ENCODE measurements around the gene CLK1.
"Not testable (repeated sequence)": the region's sequence is repeated elsewhere in the genome, so short reads cannot be mapped to it uniquely, and the experiment has no call there.

The CLK1 gene

DNA sequence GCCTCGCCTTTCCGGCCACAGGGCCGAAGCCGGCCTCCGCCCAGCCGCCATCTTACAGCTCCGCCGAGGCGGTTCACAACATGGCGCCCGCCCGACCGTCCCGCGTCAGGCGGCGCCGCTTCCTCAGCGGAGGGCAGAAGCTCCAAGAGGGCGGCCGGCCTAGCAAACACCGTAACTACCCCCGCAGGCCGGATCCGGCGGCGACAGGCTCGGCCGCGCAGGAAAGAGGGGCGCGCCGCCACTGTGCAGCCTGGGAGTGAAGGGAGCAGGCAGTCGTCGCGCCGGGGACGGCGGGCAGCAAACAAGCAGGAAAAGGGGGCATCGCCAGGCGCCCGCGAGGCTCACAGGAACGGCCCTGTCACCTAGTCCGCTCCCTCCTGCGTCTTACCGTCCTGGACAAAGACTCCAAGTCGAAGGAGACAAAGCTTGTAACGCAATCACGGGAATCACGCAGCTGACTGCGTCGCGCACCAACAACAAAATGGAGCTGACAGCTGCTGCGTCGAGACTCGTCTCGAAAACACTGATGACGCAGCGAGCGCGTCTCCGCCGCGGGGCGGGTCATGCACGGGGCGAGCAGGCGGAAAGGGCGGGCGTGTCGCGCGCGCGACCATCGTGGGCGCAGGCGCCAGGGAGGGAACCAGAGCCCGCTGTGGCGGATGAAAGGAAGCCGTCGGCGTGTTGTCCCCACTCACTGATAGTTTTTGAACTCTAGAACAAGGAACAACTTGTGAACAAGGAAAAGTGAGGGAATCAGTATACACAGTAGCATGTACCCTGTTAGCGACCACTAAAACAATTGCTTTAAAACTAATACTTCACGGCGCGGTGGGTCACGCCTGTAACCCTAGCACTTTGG, at the start of gene CLK1:
CLK1 (minus strand) TSS at position 483 of the 859 bp plus-strand sequence. CDS start 2,796 bp downstream, outside the sequence.
- peak; percentile 90 to 97 (median 94) for DNase-seq

DNA sequence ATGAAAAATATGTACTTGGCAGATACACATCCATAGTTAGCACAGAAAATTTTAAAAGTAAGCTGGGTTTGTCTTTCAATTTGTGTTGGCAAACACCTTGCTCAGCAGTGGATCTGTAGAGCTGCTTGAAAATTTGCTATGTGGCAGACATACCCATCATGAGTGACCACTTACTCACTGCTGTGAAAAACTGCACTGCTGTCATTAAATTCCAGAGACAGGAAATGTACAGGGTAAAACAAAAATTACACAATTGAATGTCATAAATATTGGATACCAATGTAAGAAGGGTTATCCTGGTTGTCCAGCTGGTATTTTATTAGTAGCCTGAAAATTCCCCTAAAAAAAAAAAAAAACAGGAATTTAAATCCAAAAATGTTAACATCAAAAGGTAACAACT, 49.2 kb upstream of the CLK1 start:
- DNase-seq = no peak

DNA sequence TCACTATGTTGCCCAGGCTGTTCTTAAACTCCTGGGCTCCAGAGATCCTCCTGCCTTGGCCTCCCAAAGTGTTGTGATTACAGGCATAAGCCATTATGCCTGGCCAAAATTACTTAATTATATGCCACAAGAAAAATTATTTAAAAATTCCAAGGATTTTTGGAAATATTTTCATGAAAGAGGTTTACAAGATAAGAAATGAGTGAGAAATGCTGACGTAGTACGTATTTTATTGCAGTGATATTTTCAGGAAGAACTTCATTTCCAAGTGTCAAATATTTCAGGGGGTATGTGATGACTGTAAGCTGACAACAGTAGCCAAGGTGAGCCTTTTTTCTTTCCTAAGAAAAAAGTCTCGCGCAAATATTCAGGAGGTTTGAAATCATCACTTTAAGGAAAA, 45.5 kb upstream of the CLK1 start:
- no peak for DNase-seq

DNA sequence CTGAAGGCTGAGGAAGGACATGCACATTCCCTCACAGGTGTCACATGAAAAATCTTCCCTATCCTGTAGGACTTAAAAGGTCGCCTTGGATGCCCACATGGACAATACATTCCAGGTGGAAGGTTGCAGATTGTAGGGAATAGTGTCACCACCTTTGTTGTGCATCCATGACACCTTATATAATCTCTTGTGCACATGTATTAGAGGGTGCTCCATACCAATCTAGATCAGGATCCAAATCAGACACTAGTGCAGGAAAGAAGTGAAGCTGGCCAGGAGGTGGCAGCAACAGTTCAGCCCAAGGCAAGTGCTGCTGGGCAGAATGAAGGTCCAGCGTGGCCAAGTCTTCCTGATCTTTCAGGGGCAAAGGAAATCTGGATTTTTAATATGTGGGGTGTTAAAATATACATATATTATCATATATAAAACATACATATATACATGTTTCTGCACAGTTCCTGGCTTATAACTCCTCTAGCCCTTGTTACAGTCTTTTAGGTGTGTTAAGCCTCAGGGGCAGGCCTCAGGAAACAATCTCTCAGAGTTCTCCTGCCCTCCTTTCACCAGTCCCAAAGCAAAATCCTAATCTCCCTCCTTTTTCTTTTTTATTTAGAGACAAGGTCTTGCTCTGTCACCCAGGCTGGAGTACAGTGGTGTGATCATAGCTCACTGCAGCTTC, 41.3 kb upstream of the CLK1 start:
- peak in 2 of 4 experiments; percentile 8 to 23 for DNase-seq

DNA sequence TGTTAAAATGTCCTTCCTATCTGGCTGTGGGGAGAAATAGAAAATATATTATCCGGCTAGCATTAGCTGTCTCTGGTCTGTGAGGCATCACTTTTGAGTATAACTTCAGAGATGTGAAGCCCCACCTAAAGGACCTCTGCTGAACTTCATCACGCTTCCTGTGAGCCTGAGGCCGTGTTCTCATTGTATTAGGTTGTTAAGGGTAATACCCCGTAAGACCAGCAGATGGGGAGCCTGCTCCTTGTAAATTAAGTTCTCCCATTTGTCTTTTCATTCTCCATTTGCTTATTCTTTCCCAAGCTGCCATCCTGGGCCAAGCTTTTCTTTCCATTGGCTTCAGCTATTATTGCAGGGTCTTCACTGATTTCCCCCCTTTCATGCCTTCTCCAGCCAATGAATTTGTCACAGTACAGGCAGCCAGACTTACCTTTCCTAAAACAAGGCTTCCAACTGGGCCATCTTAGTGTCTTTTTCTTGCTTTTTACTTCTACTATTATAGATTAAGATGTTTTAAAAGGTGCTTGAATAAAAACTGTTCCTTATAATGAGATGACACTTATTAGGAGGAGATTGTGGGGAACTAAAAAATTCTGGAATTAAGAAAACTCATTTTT, 37.1 kb upstream of the CLK1 start:
- DNase-seq = peak; percentile 14 to 49 (median 32)

DNA sequence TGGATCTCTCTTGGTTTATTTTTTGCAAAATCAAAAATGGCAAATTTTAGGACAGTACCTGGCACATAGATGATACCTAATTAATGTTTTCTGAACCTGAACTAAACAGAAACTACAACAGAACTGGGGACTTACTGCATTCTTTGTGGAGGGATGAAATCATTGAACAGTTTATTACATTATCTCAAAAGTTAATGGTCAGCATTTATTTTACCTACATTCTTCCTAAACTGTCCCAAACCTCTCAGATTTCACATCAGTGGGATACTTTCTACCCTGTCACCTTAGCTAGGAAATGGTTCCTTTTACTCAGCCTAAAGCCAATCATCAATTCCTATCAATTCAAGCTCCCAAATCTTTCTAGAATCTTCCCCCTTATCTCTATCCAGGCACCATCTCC, 35.0 kb upstream of the CLK1 start:
- no peak for DNase-seq

DNA sequence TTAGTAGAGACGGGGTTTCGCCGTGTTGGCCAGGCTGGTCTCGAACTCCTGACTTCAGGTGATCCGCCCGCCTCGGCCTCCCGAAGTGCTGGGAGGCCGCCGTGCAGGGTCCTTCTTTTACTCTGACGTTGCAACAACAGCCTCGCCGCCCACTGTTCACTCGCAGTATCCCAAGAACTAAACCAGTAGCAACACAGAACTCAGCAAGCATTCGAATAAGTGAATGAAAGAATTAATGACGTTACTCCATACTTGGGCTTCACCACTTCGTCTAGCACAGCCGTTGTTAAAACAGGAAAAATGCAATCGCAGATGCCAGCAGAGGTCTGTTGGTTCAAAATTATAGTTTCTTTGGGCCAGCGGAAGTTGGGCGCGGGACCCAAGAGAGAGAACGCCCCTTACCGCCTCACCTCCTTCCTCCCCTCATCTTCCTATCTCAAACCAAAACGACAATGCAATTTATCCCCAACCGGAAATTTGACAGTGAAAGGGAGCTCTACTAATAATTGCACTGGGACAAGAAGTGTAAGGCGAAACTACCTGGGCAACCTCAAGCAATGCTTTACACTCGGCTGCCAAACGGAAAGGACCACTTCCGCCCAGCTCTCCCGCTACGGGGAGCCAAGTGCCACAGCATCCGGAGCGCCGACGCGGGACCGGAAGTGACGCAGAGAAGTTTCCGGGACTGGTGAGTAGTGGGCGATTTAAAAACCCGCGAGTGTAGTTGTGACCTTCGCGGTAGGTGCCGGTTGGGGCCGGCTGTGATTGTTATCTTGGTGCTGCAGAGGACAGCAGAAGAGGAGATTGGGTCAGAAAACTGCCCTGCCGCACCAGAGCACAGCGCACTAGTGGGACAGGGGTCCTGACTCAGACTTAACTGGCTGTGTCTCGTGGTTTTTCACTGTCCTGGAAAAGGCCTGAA, 24.5 kb upstream of the CLK1 start, which contains the start of the genes NIF3L1 and PPIL3:
NIF3L1 (plus strand) TSS at position 668 of the 922 bp plus-strand sequence. CDS start 2,573 bp downstream, outside the sequence.
PPIL3 (minus strand) TSS at position 374 of the 922 bp plus-strand sequence. CDS start 1,462 bp downstream, outside the sequence.
- peak; percentile 89 to 95 (median 92) for DNase-seq

DNA sequence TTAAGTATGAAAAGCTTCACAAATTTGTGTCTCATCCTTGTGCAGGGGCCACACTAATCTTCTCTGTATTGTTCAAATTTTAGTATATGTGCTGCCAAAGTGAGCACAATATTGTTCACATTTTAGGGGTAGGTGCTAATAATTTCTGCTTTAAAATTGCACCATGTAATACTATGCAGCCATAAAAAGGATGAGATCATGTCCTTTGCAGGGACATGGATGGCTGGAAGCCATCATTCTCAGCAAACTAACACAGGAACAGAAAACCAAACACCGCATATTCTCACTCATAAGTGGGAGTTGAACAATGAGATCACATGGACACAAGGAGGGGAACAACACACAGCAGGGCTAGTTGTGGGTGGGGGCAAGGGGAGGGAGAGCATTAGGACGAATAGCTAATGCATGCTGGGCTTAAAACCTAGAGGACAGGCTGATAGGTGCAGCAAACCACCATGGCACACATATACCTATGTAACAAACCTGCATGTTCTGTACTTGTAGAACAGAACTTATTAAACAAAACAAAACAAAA, 17.3 kb upstream of the CLK1 start:
- DNase-seq = not testable (repeated sequence)

DNA sequence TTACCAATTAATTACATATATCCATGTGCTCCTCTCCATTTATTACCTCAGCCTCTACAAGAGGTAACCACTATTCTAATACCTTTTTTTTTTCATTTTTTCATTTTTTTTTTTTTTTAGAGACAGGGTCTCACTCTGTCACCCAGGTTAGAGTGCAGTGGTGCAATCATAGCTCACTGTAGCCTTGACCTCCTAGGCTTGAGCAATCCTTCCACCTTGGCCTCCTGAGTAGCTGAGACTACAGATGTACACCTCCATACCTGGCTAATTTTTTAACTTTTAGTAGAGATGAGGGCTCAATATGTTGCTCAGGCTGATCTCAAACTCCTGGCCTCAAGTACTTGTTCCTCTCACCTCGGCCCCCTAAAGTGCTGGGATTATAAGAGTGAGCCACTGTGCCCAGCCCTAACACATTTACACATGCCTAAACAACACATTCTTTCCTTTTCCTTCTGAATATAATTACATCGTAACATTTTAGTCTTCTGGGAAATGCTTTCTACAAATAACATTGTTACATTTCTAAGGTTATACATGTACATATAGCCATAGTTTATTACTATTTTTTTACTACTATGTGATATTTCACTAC, 13.9 kb upstream of the CLK1 start:
- no peak for DNase-seq

DNA sequence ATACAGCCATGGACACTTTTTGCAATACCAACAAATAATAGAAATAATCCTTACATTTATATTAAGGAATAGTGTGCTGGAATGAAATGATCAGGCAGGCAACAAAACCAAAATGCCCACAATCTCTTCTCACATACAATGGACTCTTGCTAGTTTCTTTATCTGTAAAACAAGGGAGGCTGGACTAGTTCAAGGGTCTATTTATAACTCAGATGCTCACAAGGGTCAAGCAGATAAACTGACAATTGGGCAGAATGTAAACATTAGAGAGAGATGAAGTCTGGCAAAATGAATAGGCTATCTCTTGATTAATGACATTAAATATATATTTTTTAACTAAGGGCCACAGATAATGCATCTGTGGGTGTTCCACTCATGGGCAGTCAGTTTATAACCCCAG, 13.0 kb upstream of the CLK1 start:
- no peak for DNase-seq

DNA sequence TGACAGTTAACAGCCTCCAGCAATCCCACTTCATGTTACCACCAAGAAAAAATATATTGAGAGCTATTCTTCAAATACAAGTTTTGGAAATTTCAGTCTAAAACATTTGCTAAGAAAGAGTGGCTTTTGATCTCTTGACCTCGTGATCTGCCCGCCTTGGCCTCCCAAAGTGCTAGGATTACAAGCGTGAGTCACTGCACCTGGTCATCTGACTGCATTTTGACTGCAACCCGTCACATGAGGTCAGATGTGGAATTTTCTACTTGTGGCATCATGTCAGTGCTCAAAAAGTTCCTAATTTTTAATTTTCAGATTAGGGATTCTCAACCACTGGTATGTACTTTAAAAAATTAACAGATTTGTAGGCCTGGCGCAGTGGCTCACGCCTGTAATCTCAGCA, 9.1 kb upstream of the CLK1 start:
- DNase-seq = no peak

DNA sequence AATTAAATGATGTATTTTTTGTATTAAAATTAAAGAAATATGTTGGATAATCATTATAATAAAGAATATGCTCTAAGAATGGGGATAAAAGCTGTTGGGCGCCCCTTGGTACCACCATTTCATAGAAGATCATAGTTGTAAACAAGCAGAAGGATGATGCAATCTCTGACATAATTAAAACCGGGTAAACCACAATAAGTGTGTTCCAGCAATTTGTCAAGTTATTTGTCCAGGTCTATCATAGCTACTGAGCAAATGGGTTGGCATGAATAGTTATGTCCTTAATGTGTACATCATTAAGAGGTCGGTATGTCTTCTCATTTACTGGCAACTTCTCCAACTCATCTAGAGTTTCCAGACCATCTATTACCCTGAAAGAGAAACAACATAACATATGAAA, 6.7 kb upstream of the CLK1 start:
- DNase-seq = no peak

DNA sequence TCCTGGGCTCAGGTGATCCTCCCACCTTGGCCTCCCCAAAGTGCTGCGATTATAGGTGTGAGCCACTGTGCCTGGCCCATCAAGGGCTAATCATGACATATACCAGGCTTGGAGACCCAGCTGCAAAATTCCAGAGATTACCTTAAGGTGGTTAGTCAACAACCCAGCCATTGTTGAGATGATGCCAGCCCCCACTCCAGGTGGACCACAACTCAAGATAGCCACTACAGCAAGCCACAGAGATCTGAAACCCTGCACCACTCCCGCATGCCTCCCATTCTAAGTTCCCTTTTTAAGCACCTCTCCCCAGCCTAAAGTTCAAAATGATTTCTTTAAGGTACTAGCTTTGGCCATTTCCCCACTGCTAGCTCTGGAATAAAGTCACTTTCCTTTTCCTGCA, 4.6 kb upstream of the CLK1 start:
- DNase-seq = no peak

DNA sequence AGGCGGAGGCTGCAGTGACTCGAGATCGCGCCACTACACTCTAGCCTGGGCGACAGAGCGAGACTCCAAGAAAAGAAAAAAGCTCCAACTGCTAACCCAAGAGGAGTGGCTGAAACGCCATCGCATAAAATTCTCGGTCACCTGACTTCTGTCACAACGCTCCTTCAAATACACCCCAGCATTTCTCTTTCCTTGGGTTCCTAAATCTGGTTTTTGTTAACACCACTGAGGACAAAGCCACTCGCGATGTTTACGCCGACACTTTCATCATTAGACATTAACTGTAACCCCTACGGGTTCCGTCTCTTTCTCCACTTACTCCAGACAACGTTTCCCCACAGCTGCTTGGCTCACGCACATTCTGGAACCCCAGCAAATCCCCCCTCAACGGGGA, 679 bp downstream of the CLK1 start:
- no peak for DNase-seq

DNA sequence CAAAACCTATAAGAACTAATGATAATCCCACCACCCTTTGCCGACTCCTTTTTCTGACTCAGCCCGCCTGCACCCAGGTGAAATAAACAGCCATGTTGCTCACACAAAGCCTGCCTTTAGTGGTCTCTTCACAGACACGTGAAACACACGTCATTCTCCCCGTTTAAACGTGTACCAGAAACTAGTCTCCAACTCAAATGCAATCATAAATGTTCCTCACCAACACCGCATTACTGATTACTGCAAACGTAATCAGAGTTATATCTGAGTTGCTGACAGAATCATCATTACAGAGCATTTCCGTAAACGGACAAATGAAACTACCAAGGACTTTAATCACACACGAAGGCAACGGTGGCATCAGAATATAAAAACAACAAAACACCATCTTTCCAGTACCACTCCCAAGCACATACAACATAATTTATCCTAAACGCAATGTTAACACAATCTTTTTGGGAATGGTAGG, 1.9 kb downstream of the CLK1 start:
- DNase-seq = peak; percentile 11 to 20 (median 16)

DNA sequence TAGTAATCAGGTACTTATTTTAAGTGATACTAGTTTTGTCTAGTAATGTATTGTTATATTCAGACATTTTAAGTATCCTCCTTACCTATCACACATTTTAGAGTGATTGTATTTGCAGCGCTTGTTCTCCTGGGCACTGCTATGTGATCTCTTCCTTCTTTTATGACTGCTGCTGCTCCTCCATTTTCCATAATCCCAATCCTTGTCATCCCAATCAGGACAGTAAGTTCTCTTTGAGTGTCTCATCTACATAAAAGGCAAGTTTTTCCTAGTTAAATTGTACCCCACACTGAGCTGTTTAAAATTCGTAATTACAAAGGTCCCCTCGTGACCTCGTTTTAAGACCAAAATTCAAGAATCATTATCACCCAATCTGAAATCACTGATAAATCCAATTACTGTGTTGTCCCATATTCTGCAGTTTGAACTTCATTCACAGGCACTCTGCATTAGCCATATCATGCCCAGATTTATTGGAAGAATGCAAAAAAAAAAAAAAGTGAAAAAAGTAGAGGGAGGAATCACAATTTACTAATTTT, 2.8 kb downstream of the CLK1 start:
- no peak for DNase-seq

DNA sequence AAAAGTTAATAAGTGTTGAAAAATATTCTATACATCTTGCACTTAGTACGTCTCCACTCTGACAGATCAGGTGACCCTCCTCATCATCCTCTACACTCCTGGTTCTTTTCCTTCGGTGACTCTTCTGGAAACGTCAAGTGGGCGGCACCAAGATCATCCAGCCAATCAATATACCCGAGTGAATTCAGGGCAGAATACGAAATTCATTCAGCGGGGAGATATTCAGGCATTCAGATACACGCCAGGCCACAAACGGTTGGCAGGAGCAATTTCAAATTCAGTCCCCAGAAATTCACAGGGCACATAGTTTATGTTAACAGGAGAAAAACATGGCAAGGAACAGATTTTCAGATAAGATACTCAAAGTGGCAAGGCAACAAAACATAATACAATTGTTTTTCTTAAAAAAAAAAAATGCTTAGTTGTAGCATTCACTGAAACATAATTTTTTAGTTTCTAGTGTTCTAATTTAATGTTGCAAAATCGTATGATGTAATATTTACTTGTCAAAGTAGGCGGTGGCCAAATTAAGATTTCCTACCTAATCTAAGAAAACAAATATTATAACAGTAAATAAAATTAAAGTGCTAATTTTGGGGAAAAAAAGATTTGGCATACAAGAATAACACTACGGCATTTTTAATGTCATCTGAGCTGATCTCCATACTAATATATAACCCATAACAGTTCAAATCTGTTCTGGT, 4.2 kb downstream of the CLK1 start:
- DNase-seq = no peak

DNA sequence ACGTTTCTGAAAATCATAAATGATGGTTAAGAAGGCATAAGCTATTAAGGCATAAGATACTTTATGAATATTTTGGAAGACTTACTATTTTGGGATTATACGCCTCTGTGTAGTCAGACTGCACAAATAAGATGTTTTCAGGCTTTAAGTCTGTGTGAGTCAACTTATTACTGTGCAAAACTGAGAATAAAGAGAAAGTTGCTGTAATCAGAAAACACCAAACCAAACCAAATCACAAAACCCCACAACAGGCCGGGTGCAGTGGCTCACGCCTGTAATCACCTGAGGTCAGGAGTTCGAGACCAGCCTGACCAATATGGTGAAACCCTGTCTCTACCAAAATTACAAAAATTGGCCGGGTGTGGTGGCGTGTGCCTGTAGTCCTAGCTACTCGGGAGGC, 7.7 kb downstream of the CLK1 start:
- DNase-seq = no peak

DNA sequence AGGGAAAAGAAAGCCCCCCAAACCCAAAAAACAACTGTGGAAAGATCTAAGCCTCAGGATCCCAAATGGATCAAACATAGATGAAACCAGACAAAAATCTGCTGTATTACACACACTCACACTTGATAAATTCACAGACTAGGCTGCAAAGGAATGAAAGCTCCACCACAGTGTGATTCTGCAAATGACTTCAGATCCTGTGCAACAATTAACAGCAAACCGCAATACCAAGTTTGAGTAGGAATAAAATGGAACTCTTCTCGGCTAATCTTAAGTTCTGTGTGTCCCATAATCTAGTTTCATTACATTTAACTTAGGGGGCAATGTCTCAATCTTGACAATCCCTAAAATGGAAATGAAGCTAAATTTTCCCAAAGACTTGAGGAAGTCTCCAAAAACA, 11.9 kb downstream of the CLK1 start:
- DNase-seq = no peak

DNA sequence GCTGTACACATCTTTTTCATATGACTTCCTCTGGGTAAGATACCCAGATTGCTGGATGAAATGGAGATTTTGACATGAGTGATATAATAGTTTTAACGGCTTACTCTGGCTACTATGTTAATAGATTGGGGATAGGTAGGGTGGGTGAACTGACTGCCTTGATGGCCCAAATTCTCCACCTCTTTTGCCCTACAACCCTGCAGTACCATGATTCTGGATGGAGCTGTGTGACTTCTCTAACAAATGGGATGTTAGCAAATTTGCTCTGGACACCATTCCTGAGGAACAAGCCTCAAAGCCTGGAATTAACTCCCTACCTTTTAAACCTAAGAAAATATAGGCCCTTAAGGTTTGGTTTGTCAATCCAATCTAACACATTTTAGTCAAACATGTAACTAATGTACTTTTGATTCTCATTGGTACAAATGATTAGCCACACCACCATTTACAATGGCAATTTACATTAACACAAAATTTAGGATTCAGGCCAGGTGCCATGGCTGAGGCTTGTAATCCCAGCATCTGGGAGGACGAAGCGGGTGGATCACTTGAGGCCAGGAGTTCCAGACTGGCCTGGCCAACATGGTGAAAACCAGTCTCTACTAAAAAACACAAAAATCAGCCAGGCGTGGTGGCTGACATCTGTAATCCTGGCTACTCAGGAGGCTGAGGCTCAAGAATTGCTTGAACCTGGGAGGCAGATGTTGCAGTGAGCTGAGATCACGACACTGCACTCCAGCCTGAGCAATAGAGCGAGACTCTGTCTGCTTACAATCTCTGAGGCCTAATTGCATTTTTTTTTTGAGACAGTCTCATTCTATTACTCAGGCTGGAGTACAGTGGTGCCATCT, 12.8 kb downstream of the CLK1 start:
- no peak for DNase-seq
